GM21717 (cell line): ENCODE results near the gene NPAS1.
A peak's percentile ranks its signal among the peaks of the same experiment; 100 is the strongest.
"Not testable (repeated sequence)": the region's sequence is repeated elsewhere in the genome, so short reads cannot be mapped to it uniquely, and the experiment has no call there.

Source experiments
- ATAC-seq: cut with Tn5 transposase; IDR thresholded peaks from one replicate; pipeline ENCODE4 v1.9.1; 2021; ENCODE audit warnings: mild to moderate bottlenecking, moderate library complexity; ENCODE audit not compliant: unreplicated experiment

NPAS1 gene

DNA sequence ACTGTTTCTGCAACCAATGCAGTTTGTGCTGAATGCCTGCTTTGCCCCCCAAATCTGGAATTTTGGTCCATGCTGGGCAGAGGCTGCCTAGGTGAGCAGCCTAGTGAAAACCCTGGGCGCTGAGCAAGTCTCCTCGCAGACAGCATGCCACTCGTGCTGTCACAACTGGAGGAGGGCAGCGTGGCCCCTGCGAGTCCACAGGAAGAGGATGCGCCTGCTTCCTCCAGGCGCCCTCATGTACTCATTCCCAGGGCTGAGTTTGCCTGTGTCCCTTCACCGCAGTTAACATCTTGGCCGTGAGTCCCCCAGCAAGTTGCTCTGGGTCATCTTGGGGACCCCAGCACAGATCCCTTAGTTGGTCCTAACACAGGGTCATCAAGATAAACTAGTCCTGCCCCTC, 55.0 kb downstream of the NPAS1 start:
- ATAC-seq: no peak

DNA sequence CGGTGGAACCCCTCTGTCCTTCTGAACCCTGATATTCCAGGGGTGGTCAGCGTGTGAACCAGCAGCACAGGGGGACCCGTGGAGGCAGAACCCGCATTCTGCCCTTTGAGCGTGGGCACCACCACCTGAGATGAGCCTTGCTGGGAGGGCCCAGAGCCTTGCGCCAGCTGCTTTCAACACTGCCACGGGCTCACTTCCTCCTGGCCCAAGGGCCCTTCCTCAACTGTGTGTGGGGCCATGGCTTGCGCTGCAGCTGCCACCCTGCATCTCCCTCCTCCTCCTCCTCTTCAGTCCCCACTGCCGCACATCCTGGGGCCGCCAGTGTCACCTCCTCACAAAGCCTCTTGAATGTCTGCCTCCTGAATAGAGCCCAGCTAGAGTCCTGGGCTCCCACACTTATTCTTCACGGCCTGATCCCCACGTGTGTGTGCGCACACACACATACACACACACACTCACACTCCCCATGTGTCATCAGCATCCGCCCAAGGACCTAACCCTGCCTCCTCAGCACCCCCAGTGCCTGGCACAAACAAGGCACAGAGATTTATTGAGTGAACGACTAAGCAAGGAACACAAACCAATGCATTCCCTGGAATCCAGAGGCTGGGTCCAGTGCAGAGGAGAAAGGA, 55.7 kb downstream of the NPAS1 start:
- no peak for ATAC-seq

DNA sequence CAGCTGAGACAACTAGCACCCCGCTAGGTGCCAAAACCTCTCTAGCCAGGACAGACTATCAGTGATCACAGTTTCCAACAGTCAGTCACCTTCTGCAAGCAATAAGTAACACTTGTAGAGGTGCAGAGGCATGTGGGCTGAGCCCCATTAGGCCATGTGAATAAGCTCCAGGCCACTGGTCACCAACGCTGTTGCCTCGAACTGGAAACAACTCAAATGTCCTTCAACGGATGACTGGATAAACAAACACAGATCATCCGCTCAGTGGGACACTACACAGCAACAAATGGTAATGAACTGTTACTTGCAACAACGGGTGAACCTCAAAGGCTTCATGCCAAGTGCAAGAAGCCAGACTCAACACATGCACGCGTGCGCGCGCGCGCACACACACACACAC, 56.3 kb downstream of the NPAS1 start:
- ATAC-seq: no peak

DNA sequence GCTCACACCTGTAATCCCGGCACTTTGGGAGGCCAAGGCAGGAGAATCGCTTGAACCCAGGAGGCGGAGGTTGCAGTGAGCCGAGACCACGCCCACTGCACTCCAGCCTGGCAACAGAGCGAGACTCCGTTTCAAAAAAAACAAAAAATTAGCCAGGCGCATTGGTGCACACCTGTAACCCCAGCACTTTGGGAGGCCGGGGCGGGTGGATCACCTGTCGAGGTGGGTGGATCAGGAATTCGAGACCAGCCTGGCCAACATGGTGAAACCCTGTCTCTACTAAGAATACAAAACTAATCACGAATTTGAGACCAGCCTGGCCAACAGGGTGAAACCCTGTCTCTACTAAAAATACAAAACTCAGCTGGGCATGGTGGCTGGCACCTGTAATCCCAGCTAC, 58.7 kb downstream of the NPAS1 start:
- not testable (repeated sequence) for ATAC-seq

DNA sequence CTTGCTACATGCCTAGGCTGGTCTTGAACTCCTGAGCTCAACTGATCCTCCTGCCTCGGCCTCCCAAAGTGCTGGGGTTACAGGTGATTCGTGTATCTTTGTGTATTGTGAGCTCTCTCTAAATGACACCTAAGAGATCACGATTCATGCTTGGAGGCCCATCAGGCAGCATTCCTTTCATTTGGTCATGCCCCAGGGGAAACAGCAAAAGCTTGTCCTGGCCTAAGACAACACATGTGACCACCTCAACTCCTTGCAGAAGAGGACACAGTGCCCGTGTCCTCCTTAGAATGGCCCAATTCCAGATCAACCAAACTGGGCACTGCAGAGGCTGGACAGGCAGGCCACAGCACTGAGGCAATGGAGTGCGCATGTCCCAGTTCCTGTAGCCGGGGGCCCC, 61.5 kb downstream of the NPAS1 start:
- ATAC-seq: no peak

DNA sequence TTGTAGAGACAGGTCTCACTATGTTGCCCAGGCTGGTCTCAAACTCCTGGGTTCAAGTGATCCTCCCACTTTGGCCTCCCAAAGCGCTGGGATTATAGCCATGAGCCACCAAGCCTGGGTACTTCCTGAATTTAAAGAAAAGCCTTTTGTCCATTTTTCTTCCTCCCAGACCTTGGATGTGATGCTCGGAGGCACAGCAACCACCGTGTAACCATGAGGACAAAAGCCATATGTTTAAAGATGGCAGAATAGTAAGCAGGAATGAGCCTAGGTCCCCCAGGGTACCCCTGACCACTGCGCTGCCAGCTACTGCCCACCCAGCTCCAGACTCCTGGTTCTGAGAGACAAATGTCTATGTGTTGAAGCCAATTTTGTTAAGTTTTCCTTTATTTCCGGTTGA, 62.9 kb downstream of the NPAS1 start:
- ATAC-seq: no peak

DNA sequence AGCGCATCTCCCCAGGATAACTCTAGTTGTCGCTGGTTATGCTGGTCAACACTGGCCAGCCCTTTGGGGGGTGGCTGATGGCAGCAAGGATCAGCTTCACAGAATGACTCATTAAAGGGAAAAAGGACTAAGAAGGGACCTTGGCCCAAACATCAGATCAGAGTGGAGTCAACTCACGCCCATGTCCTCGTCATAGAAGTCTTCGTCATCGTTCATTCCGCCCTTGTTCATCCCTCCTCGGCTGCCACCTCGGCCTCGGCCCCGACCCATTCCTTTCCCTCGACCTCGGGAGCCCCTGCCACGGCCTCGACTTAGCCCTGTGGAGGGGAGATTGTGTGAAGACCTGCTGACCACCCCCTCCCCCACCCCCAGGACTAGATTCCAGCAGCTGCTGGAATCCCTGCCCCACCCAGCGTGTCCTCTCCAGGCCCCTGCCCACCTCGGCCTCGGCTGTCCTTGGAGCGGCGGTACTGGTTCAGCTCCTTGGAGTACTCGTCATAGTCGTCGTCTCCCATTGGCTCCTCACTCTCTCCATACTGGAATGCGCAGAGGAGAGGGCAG, 65.3 kb downstream of the NPAS1 start:
- ATAC-seq: no peak

DNA sequence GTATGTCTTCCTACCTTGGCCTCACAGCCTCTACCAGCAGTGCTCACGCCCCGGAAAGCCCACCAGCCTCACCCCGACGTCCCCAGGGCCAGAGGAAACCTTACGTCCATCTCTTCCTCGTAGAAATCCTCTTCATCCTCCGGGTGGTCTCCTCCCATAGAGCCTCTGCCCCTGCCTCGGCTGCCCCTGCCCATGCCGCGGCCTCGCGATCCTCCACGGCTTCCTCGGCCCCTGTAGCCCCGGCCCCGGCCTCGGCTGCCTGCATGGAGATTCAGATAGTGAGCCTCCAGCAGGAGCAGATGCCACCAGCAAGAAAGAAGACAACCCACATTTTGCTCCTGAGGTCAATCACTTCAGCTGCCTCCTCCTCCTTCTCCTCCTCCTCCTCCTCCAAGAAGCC, 66.6 kb downstream of the NPAS1 start:
- no peak for ATAC-seq

DNA sequence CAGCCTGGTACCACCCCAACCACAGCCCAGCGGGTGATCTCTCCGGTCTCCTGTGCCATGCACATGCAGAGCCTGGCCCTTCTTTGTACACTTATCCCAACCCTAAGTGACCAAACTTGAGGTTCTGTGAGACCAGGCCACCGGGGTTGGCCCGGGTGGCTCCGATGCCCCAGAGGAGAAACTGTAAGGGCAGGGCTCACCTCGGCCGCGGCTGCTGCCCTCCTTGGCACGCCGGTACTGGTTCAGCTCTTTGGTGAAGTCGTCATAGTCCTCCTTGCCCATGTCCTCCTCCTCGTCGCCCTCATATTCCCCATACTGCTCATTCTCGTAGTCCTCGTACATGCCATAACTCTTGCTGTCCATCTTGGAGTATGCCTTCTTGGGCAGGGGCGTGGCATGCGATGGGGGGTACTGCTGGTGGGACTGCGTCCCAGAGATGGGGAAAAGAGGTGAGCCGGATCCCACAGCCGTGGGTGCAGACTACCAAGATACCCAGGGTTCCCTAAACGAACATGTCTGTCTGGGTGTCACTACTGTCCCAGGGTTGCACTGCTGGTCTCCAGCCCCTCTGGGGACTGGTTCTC, 70.2 kb downstream of the NPAS1 start:
- no peak for ATAC-seq

DNA sequence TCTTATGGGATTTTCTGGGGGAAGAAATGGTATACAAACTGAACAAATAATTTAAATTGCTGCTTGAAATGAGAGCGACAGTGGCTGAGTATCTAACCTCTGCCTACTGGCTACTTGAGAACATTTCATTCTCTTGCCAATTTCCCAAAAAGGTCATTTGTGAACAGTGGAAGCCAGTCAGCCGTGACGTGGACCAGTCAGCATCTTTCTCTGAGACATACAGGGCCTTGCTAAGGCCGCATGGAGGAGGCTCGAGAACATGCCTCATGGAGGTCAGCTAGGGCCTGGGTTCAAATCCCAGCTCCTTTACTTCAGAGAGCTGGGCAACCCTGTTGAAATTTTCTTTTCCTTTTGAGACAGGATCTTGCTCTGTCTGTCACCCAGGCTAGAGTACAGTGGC, 73.6 kb downstream of the NPAS1 start:
- peak; percentile 18 for ATAC-seq

DNA sequence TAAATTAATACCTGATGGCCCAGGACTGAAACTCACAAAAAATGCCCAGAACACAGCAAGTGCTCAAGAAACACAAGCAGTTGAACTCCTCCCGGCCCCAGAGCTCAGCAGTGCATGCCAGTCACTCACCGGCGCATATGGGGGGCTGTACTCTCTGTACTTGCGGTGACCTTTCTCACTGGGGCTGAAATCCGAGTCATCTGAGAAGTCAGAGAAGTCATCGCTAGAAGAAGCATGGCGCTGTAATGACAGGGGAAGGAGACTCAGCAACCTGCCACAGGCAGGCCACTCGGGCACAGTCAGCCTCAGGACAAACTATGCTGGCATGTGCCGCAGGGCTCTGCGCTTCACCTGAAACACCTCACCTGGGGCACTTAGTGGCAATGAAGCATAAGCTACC, 74.2 kb downstream of the NPAS1 start:
- peak; percentile 47 for ATAC-seq

DNA sequence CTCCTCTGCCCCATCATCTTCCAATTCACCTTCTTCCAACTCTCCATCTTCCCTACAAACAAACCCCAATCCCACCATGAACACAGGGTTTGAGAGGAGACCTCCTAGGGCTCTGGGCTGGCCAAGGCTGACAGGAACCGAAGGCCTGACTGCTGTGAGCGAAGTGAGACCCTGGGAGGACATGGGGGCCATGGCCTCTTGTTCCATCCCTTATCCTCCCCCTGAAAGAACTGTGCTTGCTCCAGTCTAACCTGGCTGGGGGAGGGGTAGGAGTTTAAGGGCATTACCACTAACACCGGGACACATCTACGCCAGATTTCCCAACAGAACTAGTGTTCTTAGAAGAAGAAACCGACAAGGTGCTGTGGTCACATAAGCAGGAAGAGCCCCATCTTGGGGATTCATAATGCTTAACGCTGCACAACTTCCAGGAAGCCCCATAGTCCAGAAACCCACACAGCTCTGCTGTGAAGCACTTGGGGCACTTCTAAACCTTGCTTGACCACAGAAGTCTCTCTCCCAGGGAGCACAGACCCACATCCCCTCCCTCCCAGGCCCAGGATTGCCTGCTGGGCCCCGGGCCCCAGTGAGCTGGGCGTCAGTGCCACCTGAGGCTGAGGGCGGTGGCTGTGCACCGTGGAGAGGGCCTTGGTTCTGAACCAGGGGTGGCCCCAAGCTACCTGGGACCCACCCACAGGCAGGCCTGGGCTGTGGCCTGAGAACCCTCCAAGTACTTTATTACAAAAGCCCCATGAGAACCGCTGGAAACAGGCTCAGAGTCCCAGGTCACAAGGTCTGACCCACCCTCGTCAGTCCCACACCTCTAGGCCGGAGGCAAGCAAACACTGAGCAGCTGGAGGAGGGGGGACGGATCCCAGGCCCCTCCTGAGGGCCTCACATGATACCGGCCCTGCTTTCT, 75.2 kb downstream of the NPAS1 start:
- no peak for ATAC-seq
